ENCODE data around the gene PCDHB13. TPM values are rescaled to one million over a fixed set of nuclear protein-coding genes. Genes with fewer than 3 reads are reported as not detected.
"Not testable (repeated sequence)": the region's sequence is repeated elsewhere in the genome, so short reads cannot be mapped to it uniquely, and the experiment has no call there.

The PCDHB13 gene
- total RNA-seq, 1 donor = 0.27 TPM

- DNase-seq (ENCODE audit: low read depth) = no peak
- TF ChIP-seq CTCF (IDR thresholded peaks at IDR 0.05; ENCODE audit: insufficient read depth, low read length) = no peak
Measured at GRCh38 chr5:141236516-141237313, 23.0 kb downstream of the PCDHB13 start.

GRCh38 chr5:141241496-141241895 is 27.8 kb downstream of the PCDHB13 start:
- no peak overlapping the region for H3K4me3 ChIP-seq (ENCODE audit: low read depth, low read length)
- no peak for TF ChIP-seq CTCF (IDR thresholded peaks at IDR 0.05; ENCODE audit: insufficient read depth, low read length)
- DNase-seq (ENCODE audit: low read depth) = no peak

More at GRCh38 chr5:141236516-141237313, 23.0 kb downstream of the PCDHB13 start:
- H3K4me3 ChIP-seq (ENCODE audit: low read depth, low read length) = no peak overlapping the region

- TF ChIP-seq CTCF (IDR thresholded peaks at IDR 0.05; ENCODE audit: insufficient read depth, low read length) = no peak
- H3K4me3 ChIP-seq (ENCODE audit: low read depth, low read length) = no peak within 1 kb of the TSS
- DNase-seq (ENCODE audit: low read depth) = no peak
Measured at GRCh38 chr5:141245250-141245717, 31.6 kb downstream of the PCDHB13 start, which contains the start of gene PCDHB15. Gene PCDHB15 (plus strand): TSS chr5:141245395. CDS start chr5:141245579, 184 bp downstream.

- DNase-seq (ENCODE audit: low read depth); H3K4me3 ChIP-seq (ENCODE audit: low read depth, low read length): not testable (repeated sequence)
Measured at GRCh38 chr5:141246971-141247370, 33.3 kb downstream of the PCDHB13 start.

- not testable (repeated sequence) for H3K4me3 ChIP-seq (ENCODE audit: low read depth, low read length); DNase-seq (ENCODE audit: low read depth)
Measured at GRCh38 chr5:141247434-141247833, 33.7 kb downstream of the PCDHB13 start.

- no peak for DNase-seq (ENCODE audit: low read depth)
- H3K4me3 ChIP-seq (ENCODE audit: low read depth, low read length) = no peak overlapping the region
- TF ChIP-seq CTCF (IDR thresholded peaks at IDR 0.05; ENCODE audit: insufficient read depth, low read length) = no peak
Measured at GRCh38 chr5:141250576-141250975, 36.9 kb downstream of the PCDHB13 start.

- no peak overlapping the region for H3K4me3 ChIP-seq (ENCODE audit: low read depth, low read length)
- no peak for TF ChIP-seq CTCF (IDR thresholded peaks at IDR 0.05; ENCODE audit: insufficient read depth, low read length)
- no peak for DNase-seq (ENCODE audit: low read depth)
Measured at GRCh38 chr5:141258464-141258863, 44.7 kb downstream of the PCDHB13 start.

- no peak for DNase-seq (ENCODE audit: low read depth)
- no peak overlapping the region for H3K4me3 ChIP-seq (ENCODE audit: low read depth, low read length)
- TF ChIP-seq CTCF (IDR thresholded peaks at IDR 0.05; ENCODE audit: insufficient read depth, low read length) = no peak
Measured at GRCh38 chr5:141258948-141259347, 45.2 kb downstream of the PCDHB13 start.

Measured in fibroblast of the aortic adventitia (primary cell).